Femur (tissue), 1 donor: Measurements from ENCODE around the gene ALS2.
A peak's percentile ranks its signal among the peaks of the same experiment; 100 is the strongest.

Source experiments
- DNase-seq: peaks from one replicate; pipeline ENCODE4 v3.0.0-alpha.2; 2017

Gene ALS2

GRCh38 chr2:201751566-201751965, 29.2 kb downstream of the ALS2 start:
- DNase-seq = no peak

GRCh38 chr2:201746551-201746950, 34.2 kb downstream of the ALS2 start:
- DNase-seq = no peak

- no peak for DNase-seq
Measured at GRCh38 chr2:201735486-201735885, 45.2 kb downstream of the ALS2 start.

GRCh38 chr2:201734111-201734510, 46.6 kb downstream of the ALS2 start:
- no peak for DNase-seq

- DNase-seq = no peak
Measured at GRCh38 chr2:201733544-201733943, 47.2 kb downstream of the ALS2 start.

- DNase-seq = no peak
Measured at GRCh38 chr2:201730651-201731285, 50.0 kb downstream of the ALS2 start.

- DNase-seq = no peak
Measured at GRCh38 chr2:201715459-201715858, 65.3 kb downstream of the ALS2 start.

GRCh38 chr2:201712726-201713125, 68.0 kb downstream of the ALS2 start:
- DNase-seq = no peak

GRCh38 chr2:201709747-201710146, 71.0 kb downstream of the ALS2 start:
- no peak for DNase-seq

GRCh38 chr2:201709049-201709448, 71.7 kb downstream of the ALS2 start:
- no peak for DNase-seq

GRCh38 chr2:201707753-201708152, 73.0 kb downstream of the ALS2 start:
- no peak for DNase-seq

GRCh38 chr2:201707142-201707541, 73.6 kb downstream of the ALS2 start:
- DNase-seq = no peak

GRCh38 chr2:201704536-201704935, 76.2 kb downstream of the ALS2 start:
- DNase-seq = no peak

- DNase-seq = no peak
Measured at GRCh38 chr2:201701646-201702045, 79.1 kb downstream of the ALS2 start.

- DNase-seq = peak; percentile 75
Measured at GRCh38 chr2:201699416-201699815, 81.3 kb downstream of the ALS2 start.

GRCh38 chr2:201698588-201699226, 82.0 kb downstream of the ALS2 start, which contains the start of gene MPP4:
Gene MPP4 (minus strand): TSS chr2:201698644. CDS start chr2:201693954, 4,690 bp downstream.
- no peak for DNase-seq

GRCh38 chr2:201697899-201698298, 82.8 kb downstream of the ALS2 start:
- no peak for DNase-seq

GRCh38 chr2:201696151-201696659, 84.5 kb downstream of the ALS2 start:
- DNase-seq = no peak

GRCh38 chr2:201685156-201685555, 95.6 kb downstream of the ALS2 start:
- no peak for DNase-seq

GRCh38 chr2:201680743-201681142, 100.0 kb downstream of the ALS2 start:
- DNase-seq = no peak

- no peak for DNase-seq
Measured at GRCh38 chr2:201678401-201678800, 102.3 kb downstream of the ALS2 start.

GRCh38 chr2:201675454-201675853, 105.3 kb downstream of the ALS2 start:
- no peak for DNase-seq

- no peak for DNase-seq
Measured at GRCh38 chr2:201674794-201675193, 105.9 kb downstream of the ALS2 start.

- DNase-seq = no peak
Measured at GRCh38 chr2:201674298-201674697, 106.4 kb downstream of the ALS2 start.

- no peak for DNase-seq
Measured at GRCh38 chr2:201673546-201673945, 107.2 kb downstream of the ALS2 start.
